ENCODE measurements around the gene SRGAP2B.
"Not testable (repeated sequence)": the region's sequence is repeated elsewhere in the genome, so short reads cannot be mapped to it uniquely, and the experiment has no call there.

GRCh38 chr1:144971936-144972335 lies 123.2 kb downstream of the SRGAP2B start:
- TF ChIP-seq POLR2AphosphoS5 (IDR thresholded peaks at IDR 0.05; ENCODE audit: borderline replicate concordance, low read depth, low read length); EZH2 (IDR thresholded peaks at IDR 0.05): not testable (repeated sequence)

All from SK-N-MC (cell line).